GM04504 (cell line): Measurements from ENCODE around the gene LYPD3.

Experiments used
- DNase-seq: peaks from one replicate; pipeline ENCODE4 v3.0.0-alpha.2; 2012; ENCODE audit warnings: low read depth

LYPD3 gene

DNA sequence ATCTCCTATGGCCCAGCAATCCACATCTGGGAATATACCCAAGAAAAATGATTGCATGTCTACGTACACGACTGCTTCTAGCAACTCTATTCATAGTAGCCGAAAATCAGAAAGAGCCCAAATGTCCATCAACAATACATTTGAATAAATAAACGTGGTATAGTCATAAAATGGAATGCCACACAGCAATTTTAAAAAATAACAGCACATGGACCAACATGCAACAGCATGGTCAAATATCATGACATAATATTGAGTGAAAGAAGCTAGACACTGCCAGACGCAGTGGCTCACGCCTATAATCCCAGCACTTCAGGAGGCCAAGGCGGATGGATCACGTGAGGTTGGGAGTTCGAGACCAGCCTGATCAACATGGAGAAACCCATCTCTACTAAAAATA is 34.4 kb downstream of the LYPD3 start:
- no peak for DNase-seq

DNA sequence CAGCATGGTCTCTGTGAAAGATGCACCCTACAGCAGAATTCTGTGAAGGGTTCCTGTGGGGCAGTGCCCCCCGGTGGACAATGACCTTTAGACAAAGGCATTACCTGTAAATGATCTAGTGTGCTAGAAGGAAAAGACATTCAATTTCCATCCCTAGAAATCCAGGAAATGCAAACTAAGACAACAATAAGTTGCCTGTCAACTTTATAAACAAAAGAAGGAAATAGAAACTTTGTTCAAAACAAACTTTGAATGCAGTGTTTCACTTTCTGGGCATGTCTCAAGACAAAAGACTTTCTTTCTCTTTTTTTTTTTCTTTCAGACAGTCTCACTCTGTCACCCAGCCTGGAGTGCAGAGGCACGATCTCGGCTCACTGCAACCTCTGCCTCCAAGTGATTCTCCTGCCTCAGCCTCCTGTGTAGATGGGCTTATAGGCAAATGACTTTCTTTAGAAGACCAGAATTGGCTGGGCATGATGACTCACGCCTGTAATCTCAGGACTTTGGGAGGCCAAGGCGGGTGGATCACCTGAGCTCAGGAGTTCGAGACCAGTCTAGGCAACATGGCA is 35.2 kb downstream of the LYPD3 start:
- no peak for DNase-seq

GRCh38 chr19:43429395-43429794 is 36.0 kb downstream of the LYPD3 start:
- DNase-seq = no peak

DNA sequence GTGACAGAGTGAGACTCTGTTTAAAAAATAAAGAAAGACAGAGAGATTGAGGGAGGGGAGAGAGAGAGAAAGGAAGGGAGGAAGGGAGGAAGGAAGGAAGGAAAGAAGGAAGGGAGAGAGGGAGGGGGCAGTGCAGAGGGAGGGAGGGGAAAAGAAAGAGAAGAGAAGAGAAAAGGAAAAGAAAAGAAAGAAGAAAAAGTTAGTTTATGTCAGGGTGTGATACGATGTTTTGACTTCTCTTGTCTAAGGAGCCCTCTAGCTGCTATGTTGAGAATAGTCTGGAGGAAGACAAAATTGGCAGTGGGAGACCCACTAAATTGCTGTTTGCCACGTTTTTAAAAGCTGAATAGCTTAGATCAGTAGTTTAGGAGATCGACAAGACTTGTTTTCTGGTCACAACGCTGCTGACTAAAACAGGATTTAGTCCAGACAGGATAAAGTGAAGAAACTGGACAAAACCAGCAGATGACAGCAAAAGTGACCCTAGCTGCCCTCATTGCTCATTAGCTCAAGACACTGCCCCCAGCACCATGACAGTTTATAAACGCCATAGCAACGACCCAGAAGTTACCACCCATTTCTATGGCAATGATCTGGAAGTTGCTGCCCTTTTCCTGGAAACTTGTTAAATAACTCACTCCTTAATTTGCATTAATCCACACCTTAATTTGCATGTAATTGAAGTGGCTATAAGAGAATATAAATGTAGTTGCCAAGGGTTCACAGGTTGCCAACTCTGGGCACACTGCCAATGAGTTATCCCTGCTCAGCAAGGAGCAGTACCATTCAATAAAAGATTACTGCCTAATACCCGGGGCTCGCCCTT is 39.6 kb downstream of the LYPD3 start:
- DNase-seq = no peak

GRCh38 chr19:43423779-43424178 is 41.6 kb downstream of the LYPD3 start:
- DNase-seq = no peak

DNA sequence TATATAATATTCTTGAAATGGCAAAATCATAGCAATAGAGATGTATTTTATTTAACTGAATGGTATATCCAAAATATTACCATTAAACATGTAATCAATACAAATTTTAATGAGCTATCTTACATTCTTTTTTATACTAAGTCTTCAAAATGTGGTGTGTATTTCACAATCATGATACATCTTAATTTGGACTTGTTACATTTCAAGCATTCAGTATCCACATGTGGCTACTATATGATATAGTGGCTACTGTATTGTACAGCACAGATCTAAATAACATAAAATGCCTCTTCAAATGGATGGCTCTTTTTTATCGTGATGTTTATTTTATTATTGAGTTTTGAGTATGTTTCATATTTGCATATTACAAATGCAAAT is 42.7 kb downstream of the LYPD3 start:
- DNase-seq = no peak

- DNase-seq = no peak
Measured at GRCh38 chr19:43422000-43422688, 43.3 kb downstream of the LYPD3 start.

- DNase-seq = no peak
Measured at GRCh38 chr19:43420954-43421353, 44.5 kb downstream of the LYPD3 start.

DNA sequence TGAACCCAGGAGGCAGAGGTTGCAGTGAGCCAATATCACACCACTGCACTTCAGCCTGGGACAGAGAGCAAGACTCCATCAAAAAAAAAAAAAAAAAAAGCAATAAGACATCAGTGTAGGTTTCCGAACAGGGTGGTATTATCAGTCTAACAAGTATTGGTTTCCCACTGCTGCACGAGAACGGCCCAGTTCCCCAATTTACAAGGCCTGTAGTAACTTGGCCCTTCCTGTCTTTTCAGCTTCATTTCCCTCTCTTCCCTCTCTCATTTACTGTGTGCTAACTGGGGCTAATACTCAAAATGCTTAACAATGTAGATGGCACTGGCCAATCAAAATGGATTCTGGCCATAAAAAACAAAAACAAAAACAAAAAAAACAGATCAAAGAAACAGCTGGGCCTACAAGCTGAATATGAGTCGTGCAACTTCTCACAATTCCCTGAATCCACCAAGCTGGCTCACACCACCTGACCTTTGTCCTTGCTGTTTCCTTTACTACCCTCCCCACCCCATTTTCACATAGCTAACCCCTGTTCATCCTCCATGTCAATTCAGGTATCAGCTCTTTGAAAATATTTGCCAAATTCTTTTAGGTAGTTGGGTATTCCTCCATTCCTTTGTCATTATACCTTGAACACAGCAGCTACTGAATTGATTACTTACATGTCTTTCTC is 48.3 kb downstream of the LYPD3 start:
- DNase-seq = no peak

DNA sequence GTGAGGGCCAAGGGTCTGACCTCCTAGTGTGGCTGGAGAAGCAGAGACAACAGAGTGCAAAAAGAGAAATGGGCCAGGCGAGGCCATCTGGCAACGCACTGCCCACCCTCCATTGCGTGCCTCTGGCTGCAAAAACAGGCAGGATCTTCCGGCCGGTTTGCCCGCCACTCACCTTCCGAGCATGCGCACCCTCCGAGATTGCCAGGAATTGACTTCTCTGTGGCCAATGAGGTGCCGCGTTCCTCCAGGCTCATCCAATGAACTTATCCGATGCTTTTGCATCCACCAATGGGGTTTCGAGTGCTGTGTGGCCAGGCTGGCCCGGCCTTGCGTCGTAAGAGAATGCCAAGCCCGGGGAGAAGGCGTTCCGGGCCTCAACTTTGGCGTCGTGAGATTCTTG is 50.9 kb downstream of the LYPD3 start, which contains the start of gene TEX101:
TSS of gene TEX101 (plus strand) at position 337 of the 400 bp plus-strand sequence. CDS start 1,030 bp downstream, outside the sequence.
- no peak for DNase-seq

DNA sequence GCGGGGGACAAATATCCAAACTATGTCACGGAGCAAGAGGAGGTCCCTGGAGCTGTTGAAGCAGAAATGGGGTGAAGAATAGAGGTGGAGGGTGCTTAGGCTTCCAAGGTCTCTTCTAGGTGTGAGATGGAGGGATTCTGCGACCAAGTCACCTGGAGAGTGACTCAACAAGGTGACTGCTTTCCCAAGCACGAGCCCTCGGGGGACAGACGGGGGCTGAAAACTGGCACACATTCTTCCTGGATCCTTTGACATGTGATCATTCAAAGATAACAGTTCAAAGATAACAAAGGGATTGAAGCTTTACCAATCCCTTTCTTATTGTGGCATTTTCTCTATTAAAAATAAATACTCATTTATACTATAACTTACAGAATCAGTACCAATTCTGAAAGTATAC is 53.0 kb downstream of the LYPD3 start:
- DNase-seq = no peak
